Activated CD8-positive, alpha-beta T cell treated with anti-CD3 and anti-CD28 coated beads for 36 hours (primary cell): ENCODE results near the gene AMDHD2. TPM values are rescaled to one million over a fixed set of nuclear protein-coding genes. Genes with fewer than 3 reads are reported as not detected.

Experiments used
- ATAC-seq: fragments of 200-7000 bp; cut with Tn5 transposase; one replicate; pipeline ENCODE4 v1.10.0; 2021; ENCODE audit warnings: mild to moderate bottlenecking, moderate library complexity
- CTCF ChIA-PET: fragments of 350-600 bp; sonication (Branson Sonifier 250); formaldehyde crosslinking; loops from one replicate; lab custom pipeline; 2021; ENCODE audit warnings: antibody characterized with exemption; lab: Charles Lee
- POLR2A ChIA-PET: fragments of 350-600 bp; sonication (Branson Sonifier 250); formaldehyde crosslinking; loops from one replicate; lab custom pipeline; 2021; ENCODE audit warnings: antibody characterized with exemption; lab: Charles Lee
- DNase-seq: peaks from one replicate; pipeline ENCODE4 v3.0.0-alpha.2; 2020
- H3K27ac Mint-ChIP-seq: one replicate; pipeline ENCODE4 v1.8.0; 2021; ENCODE audit warnings: mild to moderate bottlenecking, mixed read lengths
- H3K27me3 Mint-ChIP-seq: one replicate; pipeline ENCODE4 v1.8.0; 2021; ENCODE audit warnings: mixed read lengths
- H3K36me3 Mint-ChIP-seq: one replicate; pipeline ENCODE4 v1.8.0; 2021; ENCODE audit warnings: low read depth, mixed read lengths
- H3K4me1 Mint-ChIP-seq: one replicate; pipeline ENCODE4 v1.8.0; 2021; ENCODE audit warnings: low read depth, mixed read lengths
- H3K4me3 Mint-ChIP-seq: one replicate; pipeline ENCODE4 v1.8.0; 2021; ENCODE audit warnings: mild to moderate bottlenecking, moderate library complexity, mixed read lengths
- H3K9me3 Mint-ChIP-seq: one replicate; pipeline ENCODE4 v1.8.0; 2021; ENCODE audit warnings: mixed read lengths
- CTCF ChIP-seq: fragments of 200-600 bp; IDR thresholded peaks from one replicate; pipeline ENCODE4 v1.8.0; 2022; ENCODE audit warnings: antibody characterized with exemption, mild to moderate bottlenecking
- intact Hi-C: fragments of 100-400 bp; cut with micrococcal nuclease; formaldehyde crosslinking; loops from one replicate; pipeline ENCODE4 v1.10.0; 2022
- total RNA-seq, 2 experiments: library from RNA; stranded (reverse); gene quantifications; one replicate each; pipeline ENCODE4 v1.2.3, GENCODE V29; 2021

Gene AMDHD2, protein sequence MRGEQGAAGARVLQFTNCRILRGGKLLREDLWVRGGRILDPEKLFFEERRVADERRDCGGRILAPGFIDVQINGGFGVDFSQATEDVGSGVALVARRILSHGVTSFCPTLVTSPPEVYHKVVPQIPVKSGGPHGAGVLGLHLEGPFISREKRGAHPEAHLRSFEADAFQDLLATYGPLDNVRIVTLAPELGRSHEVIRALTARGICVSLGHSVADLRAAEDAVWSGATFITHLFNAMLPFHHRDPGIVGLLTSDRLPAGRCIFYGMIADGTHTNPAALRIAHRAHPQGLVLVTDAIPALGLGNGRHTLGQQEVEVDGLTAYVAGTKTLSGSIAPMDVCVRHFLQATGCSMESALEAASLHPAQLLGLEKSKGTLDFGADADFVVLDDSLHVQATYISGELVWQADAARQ
- 10 to 100 TPM; 28.2 to 29.0 TPM for total RNA-seq

DNA sequence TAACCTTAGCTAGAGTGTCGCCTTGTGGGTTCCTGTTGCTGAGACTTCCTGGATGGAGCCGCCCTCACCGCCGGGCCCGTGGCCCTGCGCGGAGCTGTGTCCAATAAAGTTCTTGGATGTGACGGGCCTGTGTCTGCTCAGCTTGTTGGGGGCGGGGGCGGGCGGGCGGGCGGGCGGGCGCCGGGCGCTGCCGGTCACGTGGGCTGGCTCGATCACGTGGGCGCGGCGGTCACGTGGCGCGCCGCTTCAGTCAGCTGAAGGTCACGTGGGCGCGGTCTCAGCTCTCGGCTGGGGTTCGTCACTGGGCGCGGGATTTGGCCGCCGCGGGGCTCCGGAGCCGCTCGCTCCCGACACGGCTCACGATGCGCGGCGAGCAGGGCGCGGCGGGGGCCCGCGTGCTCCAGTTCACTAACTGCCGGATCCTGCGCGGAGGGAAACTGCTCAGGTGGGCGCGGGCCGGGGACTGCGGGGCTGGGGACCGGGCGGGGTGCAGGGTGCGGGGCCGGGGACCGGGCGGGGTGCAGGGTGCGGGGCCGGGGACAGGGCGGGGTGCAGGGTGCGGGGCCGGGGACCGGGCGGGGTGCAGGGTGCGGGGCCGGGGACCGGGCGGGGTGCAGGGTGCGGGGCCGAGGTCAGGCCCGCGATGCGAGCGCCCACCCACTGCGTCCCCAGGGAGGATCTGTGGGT, at the start of gene AMDHD2:
TSS of gene AMDHD2 (plus strand) at position 275 of the 687 bp plus-strand sequence. CDS start at position 363, 88 bp downstream.
- peak; percentile 71 for ATAC-seq
- H3K27me3 Mint-ChIP-seq = no peaks in the 10 kb centered on the region
- no peaks in the 10 kb centered on the region for H3K9me3 Mint-ChIP-seq
- H3K36me3 Mint-ChIP-seq = peaks cover 20% of the 10 kb centered on the region
- intact Hi-C loops = no loop called here
- TF ChIP-seq CTCF = no peak
- ChIA-PET CTCF (interaction anchor here (0.7 to 1.4 kb wide), 4 partner anchors 13 to 1792 kb away, joined by 3 to 4 read pairs (median 4); partner anchors contain the start of gene CCNF), POLR2A (interaction anchor here (0.8 to 6.2 kb wide), 8 partner anchors 8 to 538 kb away, joined by 3 to 67 read pairs (median 4); partner anchors contain the start of genes CEMP1, PDPK1 and TEDC2)
- H3K4me1 Mint-ChIP-seq = peaks cover 49% of the 10 kb centered on the region
- H3K4me3 Mint-ChIP-seq = peak within 1 kb of the TSS; percentile 83
- peak within 1 kb of the TSS; percentile 92 for H3K27ac Mint-ChIP-seq
- DNase-seq = peak; percentile 94

GRCh38 chr16:2470603-2471015, 49.6 kb upstream of the AMDHD2 start:
- Mint-ChIP-seq H3K27ac (no peak overlapping the region), H3K4me3 (no peak overlapping the region), H3K9me3 (no peaks in the 10 kb centered on the region), H3K27me3 (peaks cover 32% of the 10 kb centered on the region), H3K36me3 (no peaks in the 10 kb centered on the region), H3K4me1 (peaks cover 24% of the 10 kb centered on the region)
- ATAC-seq = no peak
- POLR2A ChIA-PET = interaction anchor here (0.9 to 2.8 kb wide), 4 partner anchors 9 to 316 kb away, joined by 3 to 19 read pairs (median 5); partner anchors contain the start of gene TEDC2
- DNase-seq = peak; percentile 39
- CTCF ChIA-PET = interaction anchor here (0.6 to 0.8 kb wide), 2 partner anchors 11 to 30 kb away, joined by 3 to 4 read pairs; partner anchors contain the start of gene TEDC2
- intact Hi-C loops = no loop called here
- no peak for TF ChIP-seq CTCF

DNA sequence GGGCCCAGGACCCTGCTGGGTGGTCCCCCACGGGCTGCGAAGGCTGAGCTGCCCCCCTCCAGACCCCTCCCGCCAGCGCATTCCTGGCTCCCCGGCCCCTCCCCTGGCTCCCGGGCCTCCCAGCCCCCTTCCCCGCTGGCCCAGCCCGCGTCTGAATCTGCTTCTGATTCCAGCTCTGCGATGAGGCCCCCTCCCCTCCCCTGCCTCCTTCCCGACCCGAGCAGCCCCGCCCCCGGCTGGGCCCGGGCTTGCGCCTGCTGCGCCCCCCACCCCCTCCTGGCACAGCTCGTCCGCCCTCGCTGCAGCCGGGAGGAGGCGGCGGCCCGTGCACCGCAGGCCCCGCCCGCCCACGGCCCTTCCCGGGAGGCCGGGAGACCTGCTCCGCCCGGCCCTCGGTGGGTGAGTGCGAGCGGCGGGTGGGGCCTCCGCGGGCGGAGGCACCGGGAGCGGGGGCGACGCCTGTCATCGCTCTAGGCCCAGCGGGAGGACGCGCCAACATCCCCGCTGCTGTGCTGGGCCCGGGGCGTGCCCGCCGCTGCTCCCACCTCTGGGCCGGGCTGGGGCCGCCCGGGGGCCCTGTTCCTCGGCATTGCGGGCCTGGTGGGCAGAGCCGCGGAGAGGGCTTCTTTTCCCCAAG, 49.0 kb upstream of the AMDHD2 start, which contains the start of gene NTN3:
TSS of gene NTN3 (plus strand) at position 282 of the 637 bp plus-strand sequence. CDS start 405 bp downstream, outside the sequence.
- ChIA-PET POLR2A (interaction anchor here (1.1 to 2.8 kb wide), 2 partner anchors 11 to 317 kb away, joined by 3 to 19 read pairs; partner anchors contain the start of gene TEDC2), CTCF (interaction anchor here (0.6 to 0.8 kb wide), 2 partner anchors 11 to 30 kb away, joined by 3 to 4 read pairs; partner anchors contain the start of gene TEDC2)
- ATAC-seq (peak; percentile 8), DNase-seq (peak; percentile 50)
- Mint-ChIP-seq H3K27ac (no peak within 1 kb of the TSS), H3K4me1 (peaks cover 26% of the 10 kb centered on the region), H3K4me3 (no peak within 1 kb of the TSS), H3K36me3 (no peaks in the 10 kb centered on the region), H3K9me3 (no peaks in the 10 kb centered on the region), H3K27me3 (peaks cover 32% of the 10 kb centered on the region)
- TF ChIP-seq CTCF = no peak
- intact Hi-C loops = no loop called here

GRCh38 chr16:2471653-2472487, 48.3 kb upstream of the AMDHD2 start:
- H3K4me3 Mint-ChIP-seq = no peak overlapping the region
- DNase-seq (no peak), ATAC-seq (no peak)
- H3K27me3 Mint-ChIP-seq = peaks cover 32% of the 10 kb centered on the region
- CTCF ChIA-PET = no interaction called here
- peaks cover 31% of the 10 kb centered on the region for H3K4me1 Mint-ChIP-seq
- H3K9me3 Mint-ChIP-seq = no peaks in the 10 kb centered on the region
- no peak overlapping the region for H3K27ac Mint-ChIP-seq
- POLR2A ChIA-PET = interaction anchor here (1.5 to 2.8 kb wide), 2 partner anchors 12 to 317 kb away, joined by 3 to 19 read pairs; partner anchors contain the start of genes TEDC2 and TRAF7
- intact Hi-C loops = no loop called here
- no peak for TF ChIP-seq CTCF
- no peaks in the 10 kb centered on the region for H3K36me3 Mint-ChIP-seq
